ELR (cell line): ENCODE results near the gene SACS.

Experiments
- DNase-seq: peaks from one replicate; pipeline ENCODE4 v3.0.0-alpha.2; 2015; ENCODE audit warnings: low read depth

The SACS gene

GRCh38 chr13:23289917-23290357 lies 143.6 kb downstream of the SACS start:
- peak; percentile 22 for DNase-seq

- DNase-seq: no peak
Observed at GRCh38 chr13:23288995-23289394, 144.5 kb downstream of the SACS start.

- DNase-seq: no peak
Observed at GRCh38 chr13:23288564-23288963, 144.9 kb downstream of the SACS start.

GRCh38 chr13:23279321-23279720 lies 154.2 kb downstream of the SACS start:
- no peak for DNase-seq
